HCT116 (cell line): Measurements from ENCODE around the gene DCHS1. TPM values are rescaled to one million over a fixed set of nuclear protein-coding genes. Genes with fewer than 3 reads are reported as not detected.

ENCODE experiments used
- ATAC-seq: fragments of 200-7000 bp; cut with Tn5 transposase; 2 replicates; pipeline ENCODE4 v1.9.1; 2020; ENCODE audit warnings: mild to moderate bottlenecking, moderate library complexity
- BruUV-seq: library from RNA; stranded (reverse); fragments of 400-500 nt; replicated peaks from 2 replicates; lab custom pipeline; 2021; lab: Mats Ljungman, UMichigan
- CTCF ChIA-PET: fragments of 300-600 bp; sonication (Branson Sonifier 250); formaldehyde crosslinking; loops from one replicate; lab custom pipeline; 2021; ENCODE audit warnings: antibody characterized with exemption; lab: Charles Lee
- POLR2A ChIA-PET: fragments of 300-600, 350-600 bp; sonication (Branson Sonifier 250); formaldehyde crosslinking; loops from one replicate; lab custom pipeline; 2021; ENCODE audit warnings: antibody characterized with exemption; lab: Charles Lee
- RAD21 ChIA-PET, 2 experiments: fragments of 300-600 bp; sonication (Branson Sonifier 250); formaldehyde crosslinking; loops; one replicate each; lab custom pipeline; 2023; ENCODE audit warnings: low total read pairs in 2 of 2; ENCODE audit not compliant: uncharacterized antibody in 2 of 2, unreplicated experiment in 2 of 2, low non-redundant PET in 1 of 2; lab: Charles Lee
- DNase-seq: peaks from one replicate; pipeline ENCODE4 v3.0.0-alpha.2; 2010; ENCODE audit warnings: low read depth, low spot score
- H2AFZ ChIP-seq: fragments of 200-600 bp; shearing (Covaris generic), sonication (generic); 2 replicates; pipeline ENCODE4 v1.6.1; 2017; ENCODE audit warnings: low read depth, mixed run types, mixed read lengths, antibody characterized with exemption, low read length; ENCODE audit not compliant: poor library complexity, severe bottlenecking
- H3K27ac ChIP-seq: 2 replicates; pipeline ENCODE4 v1.5.1; 2012; ENCODE audit warnings: low read depth, low read length
- H3K27me3 ChIP-seq: fragments of 200-600 bp; sonication (generic); 2 replicates; pipeline ENCODE4 v1.6.1; 2016; ENCODE audit warnings: mixed run types, low read length, mixed read lengths; ENCODE audit not compliant: insufficient read depth
- H3K36me3 ChIP-seq, 2 experiments: fragments of 200-500 bp in 1 of 2; fragments of 200-600 bp in 1 of 2; sonication (Bioruptor generic) in 1 of 2; sonication (generic) in 1 of 2; 2 replicates each; pipeline versions ENCODE4 v1.5.1 to v1.6.1; 2014 to 2016; ENCODE audit warnings: low read length in 2 of 2, inconsistent platforms in 1 of 2, mixed read lengths in 1 of 2, mixed run types in 1 of 2; ENCODE audit not compliant: insufficient read depth in 2 of 2, control insufficient read depth in 1 of 2
- H3K4me1 ChIP-seq, 2 experiments: fragments of 200-600 bp in 1 of 2; sonication (generic) in 1 of 2; 2 replicates each; pipeline versions ENCODE4 v1.5.1 to v1.6.1; 2012 to 2017; ENCODE audit warnings: low read length in 2 of 2, inconsistent platforms in 1 of 2, mild to moderate bottlenecking in 1 of 2, mixed read lengths in 1 of 2, mixed run types in 1 of 2, moderate library complexity in 1 of 2; ENCODE audit not compliant: insufficient read depth in 2 of 2, control insufficient read depth in 1 of 2
- H3K4me2 ChIP-seq: fragments of 200-600 bp; sonication (generic); 2 replicates; pipeline ENCODE4 v1.6.1; 2017; ENCODE audit warnings: mixed run types, low read length, mixed read lengths
- H3K4me3 ChIP-seq, 2 experiments: fragments of 200-600 bp in 1 of 2; sonication (generic) in 1 of 2; replicated peaks in 1 of 2; 2 replicates each; pipeline ENCODE4 v1.5.1; 2011 to 2016; ENCODE audit warnings: low read length in 2 of 2, control low read depth in 1 of 2, low read depth in 1 of 2, mild to moderate bottlenecking in 1 of 2, mixed read lengths in 1 of 2, mixed run types in 1 of 2
- H3K79me2 ChIP-seq: fragments of 200-600 bp; sonication (generic); 2 replicates; pipeline ENCODE4 v1.6.1; 2017; ENCODE audit warnings: mild to moderate bottlenecking, mixed run types, low read length, moderate library complexity, mixed read lengths; ENCODE audit not compliant: insufficient read depth
- H3K9ac ChIP-seq: fragments of 200-600 bp; sonication (generic); 2 replicates; pipeline ENCODE4 v1.6.1; 2016; ENCODE audit warnings: low read length, mixed read lengths
- H3K9me2 ChIP-seq: fragments of 200-600 bp; sonication (generic), shearing (Covaris generic); 2 replicates; pipeline ENCODE4 v1.6.1; 2017; ENCODE audit warnings: mixed run types, mild to moderate bottlenecking, moderate library complexity; ENCODE audit not compliant: insufficient read depth
- H3K9me3 ChIP-seq, 2 experiments: fragments of 200-500 bp in 1 of 2; fragments of 200-600 bp in 1 of 2; sonication (Bioruptor generic) in 1 of 2; sonication (generic) in 1 of 2; 2 replicates each; pipeline ENCODE4 v1.6.1; 2014 to 2017; ENCODE audit warnings: low read length in 2 of 2, mixed read lengths in 2 of 2, inconsistent platforms in 1 of 2, low read depth in 1 of 2, mild to moderate bottlenecking in 1 of 2, mixed run types in 1 of 2, moderate library complexity in 1 of 2; ENCODE audit not compliant: control insufficient read depth in 1 of 2, insufficient read depth in 1 of 2
- H4K20me1 ChIP-seq: fragments of 200-600 bp; sonication (generic), shearing (Covaris generic); 2 replicates; pipeline ENCODE4 v1.6.1; 2017; ENCODE audit warnings: mixed run types, mild to moderate bottlenecking, moderate library complexity; ENCODE audit not compliant: insufficient read depth
- CEBPB ChIP-seq: IDR thresholded peaks from 2 replicates; pipeline ENCODE4 v1.6.1; 2012; ENCODE audit warnings: low read depth
- EGR1 ChIP-seq: IDR thresholded peaks from 2 replicates; pipeline ENCODE4 v1.6.1; 2012; ENCODE audit warnings: low read depth
- ELF1 ChIP-seq: IDR thresholded peaks from 2 replicates; pipeline ENCODE4 v1.6.1; 2012; ENCODE audit warnings: low read depth, borderline replicate concordance
- EZH2 ChIP-seq: fragments of 200-600 bp; sonication (generic); IDR thresholded peaks from 2 replicates; pipeline ENCODE4 v1.6.1; 2017; ENCODE audit warnings: antibody characterized with exemption, mixed run types
- EZH2phosphoT487 ChIP-seq: fragments of 200-600 bp; IDR thresholded peaks from 2 replicates; pipeline ENCODE4 v1.6.1; 2018; ENCODE audit warnings: antibody characterized with exemption, borderline replicate concordance
- FOSL1 ChIP-seq: IDR thresholded peaks from 2 replicates; pipeline ENCODE4 v1.6.1; 2012; ENCODE audit warnings: low read depth
- RAD21 ChIP-seq: IDR thresholded peaks from 2 replicates; pipeline ENCODE4 v1.6.1; 2012; ENCODE audit warnings: low read depth, mild to moderate bottlenecking
- REST ChIP-seq: IDR thresholded peaks from 2 replicates; pipeline ENCODE4 v1.6.1; 2012; ENCODE audit warnings: low read depth
- SIN3A ChIP-seq: IDR thresholded peaks from 2 replicates; pipeline ENCODE4 v1.6.1; 2012; ENCODE audit warnings: low read depth
- TCF7L2 ChIP-seq: IDR thresholded peaks from 2 replicates; pipeline ENCODE4 v1.7.0; 2011; ENCODE audit warnings: borderline replicate concordance, inconsistent platforms; ENCODE audit not compliant: insufficient read depth, insufficient read length; ENCODE audit errors: extremely low read depth
- YY1 ChIP-seq: IDR thresholded peaks from 2 replicates; pipeline ENCODE4 v1.6.1; 2011; ENCODE audit warnings: low read length, low read depth, moderate library complexity, mild to moderate bottlenecking; ENCODE audit not compliant: insufficient replicate concordance; ENCODE audit errors: extremely low read depth
- ZBTB33 ChIP-seq: IDR thresholded peaks from 2 replicates; pipeline ENCODE4 v1.6.1; 2011; ENCODE audit warnings: mild to moderate bottlenecking, low read length, moderate library complexity; ENCODE audit not compliant: insufficient replicate concordance; ENCODE audit errors: extremely low read depth
- ZNF274 ChIP-seq: fragments of 200-500 bp; sonication (Bioruptor generic); IDR thresholded peaks from 2 replicates; pipeline ENCODE4 v1.6.1; 2014; ENCODE audit warnings: mild to moderate bottlenecking, low read depth, low read length, inconsistent platforms
- intact Hi-C: fragments of 100-400 bp; cut with micrococcal nuclease; formaldehyde crosslinking; loops from 2 replicates; pipeline ENCODE4 v1.10.0; 2022
- total RNA-seq: library from RNA; stranded (reverse); gene quantifications from one replicate; pipeline ENCODE4 v1.2.1, GENCODE V29; 2021; ENCODE audit not compliant: unreplicated experiment
- TF ChIP-seq, protein P1 (sequence below): IDR thresholded peaks from 2 replicates; pipeline ENCODE4 v1.6.1; 2012

Gene DCHS1
- total RNA-seq, 1 experiment from 2014 or later: 0.30 TPM

DNA sequence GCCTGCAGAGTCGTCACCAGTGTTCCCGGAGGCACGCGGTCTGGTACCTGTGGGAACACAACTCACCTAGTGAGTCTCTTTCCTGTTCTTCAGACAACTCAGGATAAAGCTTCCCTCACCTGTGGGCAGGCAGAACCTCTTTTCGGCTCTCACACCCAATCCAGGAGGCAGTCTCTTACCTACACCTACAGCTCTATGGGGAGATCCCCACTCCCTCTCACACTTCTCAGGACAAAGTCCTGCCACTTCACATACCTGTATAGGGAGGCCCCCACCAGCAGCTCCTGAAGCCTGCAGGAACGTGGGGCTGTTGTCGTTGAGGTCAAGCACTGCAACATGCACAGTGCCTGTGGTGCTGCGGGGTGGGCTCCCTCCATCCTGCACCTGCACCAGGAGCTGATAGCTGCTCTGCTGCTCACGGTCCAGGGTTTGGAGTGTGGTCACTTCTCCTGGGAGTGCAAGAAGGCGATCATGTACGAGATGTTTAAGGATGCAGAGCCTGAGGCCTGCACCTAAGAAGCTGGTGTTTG is 24.2 kb downstream of the DCHS1 start:
- intact Hi-C loops: no loop called here
- no peak overlapping the region for H3K4me3 ChIP-seq
- H3K4me2 ChIP-seq: no peak overlapping the region
- TF ChIP-seq RAD21: no peak
- TF ChIP-seq FOSL1: no peak
- TF ChIP-seq TCF7L2: no peak
- no peak for TF ChIP-seq EZH2phosphoT487
- TF ChIP-seq, protein P1, sequence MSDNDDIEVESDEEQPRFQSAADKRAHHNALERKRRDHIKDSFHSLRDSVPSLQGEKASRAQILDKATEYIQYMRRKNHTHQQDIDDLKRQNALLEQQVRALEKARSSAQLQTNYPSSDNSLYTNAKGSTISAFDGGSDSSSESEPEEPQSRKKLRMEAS: no peak
- no peak for TF ChIP-seq REST
- TF ChIP-seq ZNF274: no peak
- TF ChIP-seq ELF1: no peak
- no peak for TF ChIP-seq ZBTB33
- no peak for TF ChIP-seq YY1
- no peak for TF ChIP-seq EGR1
- TF ChIP-seq SIN3A: no peak
- no peak for TF ChIP-seq EZH2
- TF ChIP-seq CEBPB: no peak
- DNase-seq: no peak
- no peaks in the 10 kb centered on the region for H4K20me1 ChIP-seq
- CTCF ChIA-PET: no interaction called here
- no peaks in the 10 kb centered on the region for H3K27me3 ChIP-seq
- H3K27ac ChIP-seq: no peak overlapping the region
- H3K9ac ChIP-seq: no peak overlapping the region
- no peaks in the 10 kb centered on the region for H3K36me3 ChIP-seq
- RAD21 ChIA-PET: no interaction called here
- peaks cover 6 to 10% of the 10 kb centered on the region in 2 experiments; a peak in 3 of 4 replicates for H3K4me1 ChIP-seq
- H3K79me2 ChIP-seq: no peaks in the 10 kb centered on the region
- no TSS peak for BruUV-seq
- H3K9me3 ChIP-seq: no peaks in the 10 kb centered on the region
- no peak for ATAC-seq
- POLR2A ChIA-PET: no interaction called here
- H3K9me2 ChIP-seq: no peaks in the 10 kb centered on the region
- no peak overlapping the region for H2AFZ ChIP-seq
